Upper lobe of right lung (tissue), 1 donor: Measurements from ENCODE around the gene DPP7. TPM values are rescaled to one million over a fixed set of nuclear protein-coding genes. Genes with fewer than 3 reads are reported as not detected.

Source experiments
- ATAC-seq: fragments of 200-7000 bp; cut with Tn5 transposase; one replicate; pipeline ENCODE4 v1.9.1; 2020; ENCODE audit warnings: mild to moderate bottlenecking, moderate library complexity
- DNase-seq: peaks from one replicate; pipeline ENCODE4 v3.0.0-alpha.2; 2020
- H3K27ac ChIP-seq: fragments of 200-600 bp; one replicate; pipeline ENCODE4 v1.8.0; 2022
- H3K27me3 ChIP-seq: fragments of 200-600 bp; one replicate; pipeline ENCODE4 v1.8.0; 2022; ENCODE audit warnings: mild to moderate bottlenecking
- H3K36me3 ChIP-seq: fragments of 200-600 bp; one replicate; pipeline ENCODE4 v1.8.0; 2022
- H3K4me1 ChIP-seq: fragments of 200-600 bp; one replicate; pipeline ENCODE4 v1.8.0; 2022
- H3K4me3 ChIP-seq: fragments of 200-600 bp; one replicate; pipeline ENCODE4 v1.8.0; 2022; ENCODE audit warnings: mild to moderate bottlenecking
- H3K9me3 ChIP-seq: fragments of 200-600 bp; one replicate; pipeline ENCODE4 v1.8.0; 2022
- intact Hi-C: fragments of 100-400 bp; cut with DNase I; formaldehyde crosslinking; loops from one replicate; pipeline ENCODE4 v1.11.0; 2022
- total RNA-seq: library from RNA; stranded (reverse); fragmentation: NEBNext Ultra II Directional; extraction: Animal tissue kit (Norgen Biotek cat#: 25700); gene quantifications from one replicate; pipeline ENCODE4 v1.2.1, GENCODE V29; 2021
- TF ChIP-seq, protein P1 (sequence below): fragments of 200-600 bp; IDR thresholded peaks from one replicate; pipeline ENCODE4 v1.8.0; 2022; ENCODE audit warnings: antibody characterized with exemption
- donor health status: DM: no; HTN: yes; CAD: no; lungs with severe emphysema.

Gene DPP7
- total RNA-seq, 1 donor from 2014 or later = 183 TPM

DNA sequence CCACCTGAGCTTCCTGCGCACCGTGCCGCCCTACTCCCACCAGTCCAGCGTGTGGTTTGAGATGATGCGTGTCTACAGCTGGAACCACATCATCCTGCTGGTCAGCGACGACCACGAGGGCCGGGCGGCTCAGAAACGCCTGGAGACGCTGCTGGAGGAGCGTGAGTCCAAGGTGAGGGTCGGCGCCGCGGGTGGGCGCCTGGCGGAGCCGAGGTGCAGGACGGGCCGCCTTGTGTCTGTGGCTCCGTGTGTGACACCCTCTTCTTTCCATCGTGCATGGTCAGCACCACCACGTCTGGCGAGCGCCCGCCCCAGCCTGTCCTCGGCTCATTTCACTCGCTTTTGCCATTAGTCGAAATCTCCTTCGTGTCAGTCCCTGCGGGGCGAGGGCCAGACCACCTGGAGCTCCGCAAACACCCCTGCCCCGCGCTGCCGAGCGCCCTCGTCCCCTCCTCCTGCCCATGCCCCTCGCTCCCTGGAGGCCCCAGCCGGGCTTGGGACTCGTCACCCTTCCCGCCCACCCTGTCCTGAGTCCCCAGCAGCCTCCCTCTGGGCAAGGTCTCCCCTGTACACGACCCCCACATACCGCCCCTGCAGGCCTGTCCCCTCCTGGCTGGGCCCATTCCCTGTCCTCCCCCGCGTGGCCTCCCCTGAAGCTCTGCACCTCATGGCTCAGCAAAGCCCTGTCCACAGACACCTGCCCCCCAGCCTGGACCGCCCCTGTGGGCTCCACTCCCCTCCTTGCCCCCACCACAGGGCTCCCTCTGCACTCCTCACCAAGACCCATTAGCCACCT is 31.4 kb upstream of the DPP7 start:
- ATAC-seq = no peak
- Histone ChIP-seq H3K27me3 (peaks cover 31% of the 10 kb centered on the region), H3K9me3 (no peaks in the 10 kb centered on the region), H3K27ac (no peak overlapping the region), H3K4me1 (no peaks in the 10 kb centered on the region), H3K36me3 (no peaks in the 10 kb centered on the region), H3K4me3 (no peak overlapping the region)
- TF ChIP-seq, protein P1, sequence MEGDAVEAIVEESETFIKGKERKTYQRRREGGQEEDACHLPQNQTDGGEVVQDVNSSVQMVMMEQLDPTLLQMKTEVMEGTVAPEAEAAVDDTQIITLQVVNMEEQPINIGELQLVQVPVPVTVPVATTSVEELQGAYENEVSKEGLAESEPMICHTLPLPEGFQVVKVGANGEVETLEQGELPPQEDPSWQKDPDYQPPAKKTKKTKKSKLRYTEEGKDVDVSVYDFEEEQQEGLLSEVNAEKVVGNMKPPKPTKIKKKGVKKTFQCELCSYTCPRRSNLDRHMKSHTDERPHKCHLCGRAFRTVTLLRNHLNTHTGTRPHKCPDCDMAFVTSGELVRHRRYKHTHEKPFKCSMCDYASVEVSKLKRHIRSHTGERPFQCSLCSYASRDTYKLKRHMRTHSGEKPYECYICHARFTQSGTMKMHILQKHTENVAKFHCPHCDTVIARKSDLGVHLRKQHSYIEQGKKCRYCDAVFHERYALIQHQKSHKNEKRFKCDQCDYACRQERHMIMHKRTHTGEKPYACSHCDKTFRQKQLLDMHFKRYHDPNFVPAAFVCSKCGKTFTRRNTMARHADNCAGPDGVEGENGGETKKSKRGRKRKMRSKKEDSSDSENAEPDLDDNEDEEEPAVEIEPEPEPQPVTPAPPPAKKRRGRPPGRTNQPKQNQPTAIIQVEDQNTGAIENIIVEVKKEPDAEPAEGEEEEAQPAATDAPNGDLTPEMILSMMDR = no peak
- intact Hi-C loops = no loop called here
- DNase-seq = peak; percentile 52

DNA sequence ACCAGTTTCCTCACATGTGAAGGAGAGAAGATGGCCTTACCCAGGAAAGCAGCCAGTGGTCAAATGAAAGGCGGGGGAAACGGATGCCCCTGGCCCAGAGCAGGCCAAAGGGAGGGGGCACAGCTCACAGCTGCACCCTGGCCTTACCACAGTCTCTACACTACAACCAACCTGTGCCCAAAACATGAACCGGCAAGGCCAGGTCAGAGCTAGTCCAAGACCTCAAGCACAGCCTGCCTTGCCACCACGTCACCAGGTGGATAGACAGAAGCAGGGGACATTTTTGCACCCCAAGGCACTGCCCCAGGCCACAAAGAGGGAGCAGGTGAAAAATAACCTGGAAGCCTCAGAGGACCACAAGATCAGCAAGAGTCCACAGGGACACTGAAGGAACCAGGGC is 28.9 kb upstream of the DPP7 start:
- H3K4me3 ChIP-seq = no peak overlapping the region
- intact Hi-C loops = no loop called here
- H3K36me3 ChIP-seq = no peaks in the 10 kb centered on the region
- TF ChIP-seq, protein P1 = no peak
- no peaks in the 10 kb centered on the region for H3K9me3 ChIP-seq
- H3K27me3 ChIP-seq = peaks cover 53% of the 10 kb centered on the region
- DNase-seq (no peak), ATAC-seq (no peak)
- no peak overlapping the region for H3K27ac ChIP-seq
- no peaks in the 10 kb centered on the region for H3K4me1 ChIP-seq

DNA sequence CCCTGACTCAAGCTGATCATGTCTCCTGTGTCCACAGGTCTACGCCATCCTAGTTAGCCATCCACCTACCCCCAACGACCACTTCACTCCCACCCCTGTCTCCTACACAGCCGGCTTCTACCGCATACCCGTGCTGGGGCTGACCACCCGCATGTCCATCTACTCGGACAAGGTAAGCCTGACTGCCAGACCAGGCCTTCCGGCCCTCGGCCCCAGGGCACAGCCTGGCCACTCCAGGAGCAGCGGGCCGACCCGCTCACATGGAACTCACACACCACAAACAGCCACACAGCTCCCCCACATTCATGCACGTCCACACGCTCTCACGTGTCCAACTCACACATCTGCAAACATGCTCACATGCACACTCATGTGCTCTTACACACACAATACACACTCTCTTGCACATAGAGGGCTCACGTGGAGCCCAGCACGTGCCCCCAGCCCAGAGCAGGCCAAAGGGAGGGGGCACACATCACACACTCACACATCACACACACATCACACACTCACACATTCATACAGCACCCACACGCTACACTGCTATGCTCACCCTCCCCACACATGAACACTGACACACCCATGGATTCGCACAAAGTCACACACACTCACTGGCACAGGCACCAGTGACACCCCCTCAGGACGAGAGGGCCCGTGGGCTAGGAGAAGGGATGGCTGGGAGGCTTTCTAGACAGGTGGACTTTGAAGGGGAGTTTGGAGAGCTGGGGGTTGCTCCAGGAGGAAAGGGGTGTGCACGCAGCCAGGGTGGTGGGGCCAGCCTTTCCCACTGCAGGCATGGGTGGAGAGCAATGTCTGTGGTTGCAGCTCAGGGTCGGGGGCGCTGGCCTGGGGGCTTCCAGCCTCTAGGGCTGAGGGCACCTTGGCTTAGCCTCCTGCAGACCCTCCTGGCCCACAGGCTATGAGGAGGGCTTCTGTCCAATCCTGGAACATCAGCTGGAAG is 27.7 kb upstream of the DPP7 start:
- no peak for ATAC-seq
- H3K4me3 ChIP-seq = no peak overlapping the region
- H3K9me3 ChIP-seq = no peaks in the 10 kb centered on the region
- intact Hi-C loops = no loop called here
- peaks cover 65% of the 10 kb centered on the region for H3K27me3 ChIP-seq
- DNase-seq = peak; percentile 51
- no peaks in the 10 kb centered on the region for H3K4me1 ChIP-seq
- no peaks in the 10 kb centered on the region for H3K36me3 ChIP-seq
- H3K27ac ChIP-seq = no peak overlapping the region
- TF ChIP-seq, protein P1 = no peak

DNA sequence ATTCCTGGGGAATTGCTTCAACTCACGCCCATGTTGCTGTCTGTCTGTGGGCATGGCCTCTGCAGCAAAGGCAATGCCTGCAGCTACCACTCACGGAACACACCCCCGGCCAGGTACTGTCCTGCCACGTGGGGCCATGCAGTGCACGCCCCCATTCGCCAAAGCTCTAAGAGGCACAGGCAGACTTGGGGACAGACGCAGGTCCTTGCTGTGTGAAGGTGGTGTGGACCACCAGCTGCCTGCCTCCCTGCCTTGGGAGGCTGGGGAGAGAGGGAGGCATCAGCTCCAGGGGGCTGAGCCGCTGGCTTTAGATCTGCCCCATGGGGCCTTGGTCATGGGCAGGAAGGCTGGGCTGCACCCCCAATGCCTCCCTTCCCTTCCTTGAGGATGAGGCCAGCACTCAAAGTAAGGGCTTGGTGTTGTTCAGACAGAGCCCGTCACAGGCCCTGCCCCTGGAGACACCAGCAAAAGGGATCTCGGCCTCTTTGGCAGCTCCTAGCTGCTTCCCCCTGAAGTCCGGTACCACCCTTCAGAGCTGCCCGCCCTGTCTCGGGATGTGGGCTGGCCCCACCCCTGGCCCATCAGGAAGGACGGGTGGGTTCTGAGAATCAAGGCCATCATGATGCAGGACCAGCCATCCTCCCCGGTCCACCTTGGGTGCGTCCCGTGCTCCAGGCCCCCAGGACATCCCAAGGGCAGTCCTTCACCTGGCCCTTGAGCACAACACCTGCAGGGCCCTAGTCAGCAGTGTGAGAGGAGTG is 26.7 kb upstream of the DPP7 start:
- TF ChIP-seq, protein P1 = no peak
- DNase-seq (peak; percentile 48), ATAC-seq (no peak)
- H3K4me3 ChIP-seq = no peak overlapping the region
- H3K4me1 ChIP-seq = no peaks in the 10 kb centered on the region
- no peaks in the 10 kb centered on the region for H3K36me3 ChIP-seq
- no peak overlapping the region for H3K27ac ChIP-seq
- H3K27me3 ChIP-seq = peaks cover 76% of the 10 kb centered on the region
- no peaks in the 10 kb centered on the region for H3K9me3 ChIP-seq
- intact Hi-C loops = no loop called here
